COLO829 (cell line): Measurements from ENCODE around the gene LRRC25.
A peak's percentile ranks its signal among the peaks of the same experiment; 100 is the strongest.
"Not testable (repeated sequence)": the region's sequence is repeated elsewhere in the genome, so short reads cannot be mapped to it uniquely, and the experiment has no call there.

ENCODE experiments used
- DNase-seq: peaks from one replicate; pipeline ENCODE4 v3.0.0; 2012; ENCODE audit warnings: low spot score

The LRRC25 gene

GRCh38 chr19:18424890-18425514, 27.6 kb upstream of the LRRC25 start:
- DNase-seq, result no peak

DNA sequence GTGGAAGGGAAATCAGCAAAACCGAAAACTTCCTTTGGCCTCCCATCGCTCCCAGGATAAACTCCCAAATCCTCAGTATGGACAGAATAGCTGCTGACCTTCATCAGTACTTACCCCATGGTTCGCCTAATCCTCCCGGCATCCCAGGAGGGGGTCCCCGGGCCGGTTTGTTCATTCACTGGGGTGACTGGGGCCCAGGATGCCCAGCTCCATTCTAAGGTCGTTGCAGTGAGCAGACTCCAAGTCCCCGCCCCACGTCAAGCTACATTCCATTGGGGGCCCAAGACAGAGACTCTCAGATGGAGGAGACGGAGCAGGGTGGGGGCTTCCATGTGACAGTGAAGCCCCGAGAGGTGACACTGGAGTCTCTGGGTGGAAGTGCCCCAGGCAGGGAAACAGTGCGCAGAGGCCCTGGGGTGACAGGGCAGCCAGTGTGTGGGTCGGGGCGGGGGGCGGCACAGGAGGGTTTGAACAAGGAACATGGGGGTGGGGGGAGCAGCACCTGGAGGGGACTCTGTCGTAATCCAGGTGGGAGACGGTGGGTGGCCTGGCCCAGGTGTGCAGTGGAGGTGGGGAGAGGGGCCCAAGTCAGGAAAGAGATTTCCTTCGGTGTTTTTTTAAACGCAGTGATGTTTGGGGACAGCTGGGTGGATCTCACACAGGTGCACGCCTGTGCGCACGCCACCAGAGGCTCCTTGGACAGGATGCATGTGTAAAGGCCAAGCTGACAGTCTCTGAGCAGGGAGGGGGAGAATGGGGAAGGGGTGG, 26.9 kb upstream of the LRRC25 start:
- no peak for DNase-seq

DNA sequence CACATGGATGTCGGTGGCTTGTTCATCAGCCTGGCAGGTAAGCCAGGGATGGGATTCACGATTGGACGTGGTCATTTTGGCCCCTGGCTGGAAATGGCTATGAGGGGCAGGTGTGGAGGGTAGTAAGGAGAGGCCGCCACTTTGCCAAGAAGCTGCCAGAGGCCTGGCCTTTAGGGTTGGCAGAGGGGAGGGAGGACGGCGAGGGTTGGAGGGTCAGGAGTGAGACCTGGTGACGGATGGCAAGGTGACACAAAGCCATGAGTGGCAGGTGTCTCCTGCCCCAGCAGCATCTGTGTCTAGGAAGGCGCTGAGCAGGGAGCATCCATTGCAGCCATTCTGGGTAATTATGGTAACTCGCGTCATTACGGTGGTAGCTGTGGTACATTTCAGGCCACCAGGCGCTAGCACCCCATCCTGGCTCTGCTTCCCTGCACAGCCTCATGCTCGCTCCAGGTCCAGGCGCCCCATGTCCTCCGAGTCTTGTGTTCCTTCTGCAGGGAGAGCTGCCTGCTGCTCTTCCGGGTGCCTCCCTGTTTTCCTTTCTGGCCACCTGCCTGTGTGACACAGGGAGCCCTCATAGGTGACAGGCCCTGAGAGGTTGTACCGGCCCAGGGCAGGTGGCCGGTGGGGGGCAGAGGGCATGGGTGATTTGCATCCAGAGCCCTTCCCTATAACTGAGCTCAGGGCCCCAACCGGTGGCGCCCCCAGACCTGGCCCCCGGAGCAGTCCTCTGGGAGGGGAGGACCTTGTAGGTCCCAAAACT, 26.0 kb upstream of the LRRC25 start:
- DNase-seq, result no peak

DNA sequence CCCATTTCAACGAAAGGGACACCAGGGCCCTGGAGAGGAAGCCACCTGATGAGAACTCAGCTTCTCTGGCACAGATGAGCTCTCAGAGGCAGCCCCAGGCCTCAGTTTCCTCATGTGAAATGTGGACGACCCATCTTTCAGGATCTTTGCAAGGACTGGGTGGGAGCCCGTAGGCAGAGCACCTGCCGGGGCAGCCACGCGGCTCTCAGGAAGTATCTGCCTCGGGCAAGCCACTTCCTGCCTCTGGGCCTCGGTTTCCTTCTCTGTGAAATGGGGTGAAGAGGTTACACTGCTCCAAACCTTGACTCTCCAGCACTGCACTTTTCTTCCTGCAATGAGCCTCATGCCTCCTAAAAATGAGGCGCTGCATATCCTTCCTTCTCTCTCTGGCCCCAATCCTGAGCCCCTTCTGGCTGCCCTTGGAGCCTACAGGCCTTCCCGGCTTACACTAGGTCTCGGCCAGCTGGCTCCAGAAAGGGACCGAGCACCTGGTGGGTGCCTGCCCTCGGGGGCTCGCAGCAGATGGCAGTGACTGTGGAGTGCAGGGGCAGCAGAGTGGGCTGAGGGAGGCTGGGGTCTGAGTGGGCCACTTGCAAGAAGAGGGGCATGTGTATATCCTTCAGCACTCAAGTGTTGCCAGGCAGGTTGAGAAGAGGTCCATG, 25.2 kb upstream of the LRRC25 start:
- no peak for DNase-seq

DNA sequence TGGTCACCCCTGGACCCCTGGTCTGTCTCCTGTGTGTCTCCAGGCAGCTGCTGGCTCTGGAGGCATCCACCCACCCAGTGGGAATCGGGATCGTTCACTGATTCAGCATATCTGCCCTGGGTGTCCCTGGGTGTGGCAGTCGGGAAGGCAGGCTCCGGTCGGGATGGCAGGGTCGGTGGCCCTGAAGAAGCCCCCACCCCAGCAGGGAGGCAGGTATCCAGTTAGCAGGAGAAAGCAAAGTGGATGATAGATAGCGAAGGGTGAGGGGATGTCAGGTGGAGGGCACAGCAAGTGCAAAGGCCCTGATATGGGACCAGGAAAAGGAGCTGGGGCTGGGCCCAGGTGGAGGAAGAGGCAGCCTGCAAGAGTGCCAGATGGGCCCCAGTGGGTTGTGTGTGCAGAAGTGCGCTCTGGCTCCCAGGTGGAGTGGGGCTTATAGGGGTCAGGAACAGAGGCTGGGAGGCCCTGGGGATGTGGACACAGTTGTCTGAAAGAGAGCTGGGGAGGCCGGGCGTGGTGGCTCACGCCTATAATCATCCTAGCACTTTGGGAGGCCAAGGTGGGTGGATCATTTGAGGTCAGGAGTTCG, 24.0 kb upstream of the LRRC25 start:
- no peak for DNase-seq

DNA sequence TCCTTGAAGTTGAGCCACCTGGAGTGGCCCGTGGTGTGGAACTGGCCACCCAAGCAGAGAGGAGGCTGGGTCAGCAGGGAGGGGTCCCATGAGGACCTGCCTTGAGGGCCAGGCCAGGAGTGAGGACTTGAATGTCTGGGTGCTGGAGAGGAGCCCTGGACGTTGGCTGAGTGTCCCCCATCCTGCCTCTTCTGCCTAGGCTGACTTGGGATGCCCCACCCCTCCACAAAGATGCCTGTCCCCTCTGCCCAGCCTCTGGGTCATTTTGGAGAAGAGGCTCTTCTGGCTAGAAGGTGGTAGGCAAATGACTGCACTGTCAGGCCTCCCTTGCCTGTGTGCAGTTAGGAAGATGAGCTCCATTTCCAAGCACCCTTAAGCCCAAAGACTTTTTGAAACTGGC, 23.5 kb upstream of the LRRC25 start:
- no peak for DNase-seq

DNA sequence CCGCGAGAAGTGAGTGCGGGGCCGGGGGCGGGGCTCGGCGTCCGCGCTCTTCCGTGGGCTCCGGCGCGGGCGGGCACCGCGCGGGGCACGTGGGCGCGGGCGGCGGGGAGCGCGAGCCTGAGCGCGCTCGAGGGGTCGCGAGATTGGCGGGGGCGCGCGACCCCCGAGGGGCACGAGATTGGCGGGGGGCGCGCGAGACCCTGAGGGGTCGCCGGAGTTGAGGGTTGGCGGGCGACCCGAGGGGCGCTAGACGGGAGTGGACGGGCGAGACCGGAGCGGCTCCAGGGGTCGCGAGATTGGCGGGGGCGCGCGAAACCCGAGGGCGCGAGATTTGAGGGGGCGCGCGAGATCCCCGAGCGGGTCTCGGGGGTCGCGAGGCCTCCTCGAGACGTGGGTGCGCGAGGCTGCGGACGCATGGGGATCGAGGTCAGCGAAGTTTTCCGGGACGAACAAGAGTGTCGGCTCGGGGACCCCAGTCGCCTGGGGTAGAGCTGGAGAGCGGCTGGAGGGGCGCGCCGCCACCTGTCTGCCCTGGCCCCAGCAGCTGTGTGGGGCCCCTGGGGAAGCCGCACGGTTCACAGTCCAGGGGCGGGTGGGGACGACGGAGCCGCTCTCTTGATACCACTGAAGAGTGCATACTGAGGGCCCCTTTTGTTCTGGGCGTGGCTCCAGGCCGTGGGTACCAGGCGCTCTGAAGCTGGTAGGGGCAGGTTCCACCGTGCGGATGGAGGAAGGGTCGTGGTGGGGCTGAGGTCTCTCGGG, 22.5 kb upstream of the LRRC25 start:
- no peak for DNase-seq

DNA sequence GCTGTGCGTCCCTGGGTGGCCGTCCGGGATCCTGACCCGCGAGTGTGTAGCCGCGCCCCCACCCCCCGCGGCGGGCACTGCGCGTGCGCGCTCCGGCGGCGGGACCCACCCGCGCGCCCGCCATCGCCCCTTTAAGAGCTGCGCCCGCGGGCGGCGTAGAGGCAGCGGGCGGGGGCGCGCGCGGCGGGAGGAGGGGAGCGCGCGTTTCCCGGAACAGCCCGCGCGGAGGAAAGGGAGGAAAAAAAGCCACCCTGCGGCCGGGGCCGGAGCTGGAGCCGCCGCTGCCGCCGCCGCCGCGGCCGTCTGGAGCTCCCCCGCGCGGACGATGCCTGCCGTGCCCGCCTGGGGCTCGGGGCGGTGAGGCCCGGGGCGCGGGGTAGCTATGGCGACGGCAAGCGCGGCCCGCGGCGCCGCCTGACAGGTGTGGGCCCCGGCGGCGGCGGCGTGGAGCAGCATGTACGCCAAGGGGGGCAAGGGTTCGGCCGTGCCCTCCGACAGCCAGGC, 21.8 kb upstream of the LRRC25 start, which contains the start of gene SSBP4:
TSS of gene SSBP4 (plus strand) at position 204 of the 504 bp plus-strand sequence. CDS start at position 455, 251 bp downstream.
- peak; percentile 88 for DNase-seq

DNA sequence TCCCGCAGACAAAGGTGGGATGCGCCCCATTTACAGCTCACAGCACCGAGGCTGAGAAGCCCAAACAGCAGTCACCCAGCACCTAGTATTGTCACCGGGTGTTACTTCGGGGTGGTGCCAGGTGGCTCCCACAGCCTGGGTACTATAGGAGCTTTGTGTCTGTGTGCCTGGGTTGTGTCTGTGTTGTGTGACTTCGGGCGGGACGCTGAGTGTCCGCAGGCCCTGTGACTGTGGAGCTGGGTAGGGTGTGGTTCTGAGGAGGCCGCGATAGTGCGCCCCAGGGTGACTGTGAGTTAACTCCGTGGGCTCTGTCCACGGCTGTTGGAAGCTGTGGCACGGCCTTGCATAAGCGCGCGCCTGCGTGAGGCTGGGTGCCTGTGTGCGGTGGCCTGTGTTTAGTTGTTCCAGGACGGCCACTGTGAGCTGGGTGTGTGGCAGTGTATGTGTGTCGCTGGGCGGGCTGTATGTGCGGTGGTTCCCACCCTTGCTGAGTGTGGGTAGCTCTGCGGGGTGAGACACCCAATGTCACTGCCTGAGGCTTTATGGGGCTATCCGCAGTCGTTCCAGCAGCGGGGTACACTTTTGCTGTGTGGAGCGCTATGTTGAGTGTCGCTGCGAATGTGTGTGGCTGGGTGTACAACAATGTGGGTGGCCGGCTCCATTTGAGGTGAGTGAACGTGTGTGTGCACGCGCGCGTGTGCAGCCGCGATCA, 21.2 kb upstream of the LRRC25 start:
- DNase-seq, result no peak

DNA sequence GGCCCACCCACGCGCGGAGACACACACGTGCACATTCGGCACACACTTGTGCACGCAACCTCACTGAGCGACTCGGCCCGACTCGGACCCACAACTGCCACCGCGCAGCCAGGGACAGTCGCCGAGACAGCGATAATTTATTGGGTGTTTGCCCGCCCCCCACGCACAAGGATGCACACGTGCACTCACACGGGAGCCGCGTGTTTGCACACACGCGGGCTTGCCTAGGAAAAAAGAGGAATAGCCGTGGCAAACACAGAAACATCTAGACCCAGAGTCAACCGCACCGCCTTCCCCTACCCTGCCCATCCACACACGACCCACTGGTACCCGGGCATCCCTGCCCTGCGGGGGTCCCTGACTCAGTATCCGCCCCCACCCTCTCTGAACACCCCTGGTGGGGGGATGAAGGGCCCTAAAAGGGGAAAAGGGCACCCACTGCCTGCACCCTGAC, 20.6 kb upstream of the LRRC25 start:
- DNase-seq, result no peak

GRCh38 chr19:18417250-18418028, 20.0 kb upstream of the LRRC25 start:
- peak; percentile 62 for DNase-seq

DNA sequence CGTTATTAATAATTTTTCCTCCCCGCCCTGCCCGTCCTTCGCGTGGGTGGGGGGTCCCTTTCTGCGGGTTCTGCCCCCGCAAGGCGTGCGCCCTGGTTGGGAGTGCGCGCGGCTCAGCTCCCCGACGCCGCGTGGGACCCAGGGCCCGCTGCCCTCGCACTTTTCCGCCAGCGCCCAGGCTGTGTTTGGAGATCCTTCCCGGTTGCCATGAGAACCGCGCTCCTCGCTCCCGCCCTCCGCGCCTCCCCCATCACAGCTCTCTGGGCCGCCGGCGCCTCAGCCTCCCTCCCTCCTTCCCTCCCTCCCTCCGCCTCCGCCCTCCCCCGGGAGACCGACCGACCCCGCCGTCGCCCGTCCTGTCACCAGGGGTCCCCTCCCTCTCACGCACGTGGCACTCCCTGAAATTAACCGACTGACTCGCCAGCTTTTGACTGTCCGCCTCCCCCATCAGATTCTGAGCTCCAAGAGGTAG, 19.4 kb upstream of the LRRC25 start:
- peak; percentile 84 for DNase-seq

DNA sequence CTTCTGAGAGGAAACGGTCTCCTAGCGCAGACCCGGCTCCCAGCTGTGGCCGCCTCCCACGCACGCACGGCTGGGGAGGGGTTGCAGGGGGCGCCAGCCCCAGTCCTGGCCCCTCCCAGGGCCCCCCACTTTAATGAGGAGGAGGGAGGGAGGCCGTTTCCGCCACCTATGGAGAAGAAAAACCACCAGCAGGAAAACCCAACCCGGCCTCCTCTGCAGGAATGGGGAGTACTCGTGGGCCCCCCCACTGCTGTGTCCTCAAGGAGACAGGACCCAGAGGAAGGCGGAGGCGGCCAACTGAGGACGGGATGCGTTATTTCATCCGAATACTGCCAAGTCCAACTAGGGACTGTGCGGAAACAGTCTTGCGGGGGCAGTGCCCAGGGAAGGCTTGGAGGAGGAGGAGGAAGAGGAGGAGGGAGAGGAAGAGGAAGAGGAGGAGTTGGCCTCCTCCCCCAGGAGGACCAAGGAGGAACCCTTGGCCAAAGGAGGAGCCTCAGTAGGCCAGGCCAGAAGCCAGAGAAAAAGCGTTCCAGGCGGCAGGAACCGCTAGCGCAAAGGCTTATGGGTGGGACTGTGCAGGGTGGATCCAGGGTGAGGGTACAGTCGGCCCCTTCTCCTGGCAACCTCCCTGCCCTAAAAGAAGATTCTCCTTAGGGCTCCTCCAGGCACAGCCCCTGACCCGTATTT, 17.9 kb upstream of the LRRC25 start:
- DNase-seq, result peak; percentile 21

DNA sequence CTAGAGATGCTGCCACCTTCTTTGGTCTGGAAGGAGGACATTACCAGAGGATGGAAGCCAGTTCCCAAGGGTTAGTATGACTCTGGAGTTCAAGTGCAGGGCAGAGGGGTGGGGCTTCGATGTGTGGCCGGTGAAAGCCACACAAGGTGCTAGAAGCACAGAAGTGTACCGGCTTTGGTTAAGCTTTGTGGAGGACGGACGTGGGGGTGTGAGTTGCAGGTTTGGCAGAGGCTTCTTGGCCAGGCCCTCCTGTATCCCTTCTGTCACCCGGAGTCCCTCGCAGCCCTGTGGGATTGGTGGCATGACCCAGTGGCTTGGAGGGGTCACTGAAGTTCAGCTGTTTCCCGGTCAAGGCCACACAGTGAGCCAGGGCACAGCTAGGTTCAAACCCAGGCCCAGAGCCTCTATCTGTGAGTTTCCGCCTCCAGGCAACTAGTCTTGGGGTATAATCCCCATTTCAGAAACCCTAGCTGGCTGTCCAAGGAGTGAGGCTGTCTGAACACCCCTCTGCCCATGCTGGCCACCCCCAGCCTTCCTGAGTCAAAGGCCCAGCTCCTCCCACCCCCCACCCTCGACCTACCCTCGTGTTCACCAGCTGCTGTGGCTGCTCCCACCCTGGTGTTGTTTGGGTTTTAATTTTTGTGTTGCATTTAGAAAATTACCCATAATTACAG, 17.2 kb upstream of the LRRC25 start:
- no peak for DNase-seq

GRCh38 chr19:18412610-18413239, 15.3 kb upstream of the LRRC25 start:
- DNase-seq, result no peak

GRCh38 chr19:18408053-18408476, 10.6 kb upstream of the LRRC25 start:
- DNase-seq, result no peak

- no peak for DNase-seq
These were observed 9.3 kb upstream of the LRRC25 start for GRCh38 chr19:18406749-18407148.

- DNase-seq, result not testable (repeated sequence)
These were observed 8.3 kb upstream of the LRRC25 start for GRCh38 chr19:18405754-18406153.
